Skeletal muscle tissue (tissue), 4 donors: ENCODE data around the gene PXDC1. TPM values are rescaled to one million over a fixed set of nuclear protein-coding genes. Genes with fewer than 3 reads are reported as not detected.

Experiments used
- H3K27ac ChIP-seq: one replicate; pipeline ENCODE4 v1.7.0; 2013; ENCODE audit warnings: mild to moderate bottlenecking, low read depth, low read length, inconsistent platforms
- H3K27me3 ChIP-seq, 3 donors: one replicate each; pipeline ENCODE4 v1.7.0; 2013; ENCODE audit warnings: low read length in 3 of 3; ENCODE audit not compliant: control insufficient read depth in 3 of 3, insufficient read depth in 3 of 3
- H3K36me3 ChIP-seq, 3 donors: one replicate each; pipeline ENCODE4 v1.7.0; 2013; ENCODE audit warnings: low read length in 3 of 3; ENCODE audit not compliant: control insufficient read depth in 3 of 3, insufficient read depth in 3 of 3
- H3K4me1 ChIP-seq, 3 donors: one replicate each; pipeline ENCODE4 v1.7.0; 2013; ENCODE audit warnings: low read length in 3 of 3, mild to moderate bottlenecking in 3 of 3; ENCODE audit not compliant: control insufficient read depth in 3 of 3, insufficient read depth in 3 of 3
- H3K4me3 ChIP-seq, 3 donors: one replicate each; pipeline ENCODE4 v1.7.0; 2013; ENCODE audit warnings: low read length in 3 of 3
- H3K9ac ChIP-seq, 3 donors: one replicate each; pipeline ENCODE4 v1.7.0; 2013; ENCODE audit warnings: low read length in 3 of 3, mild to moderate bottlenecking in 3 of 3, moderate library complexity in 2 of 3, low read depth in 1 of 3
- H3K9me3 ChIP-seq, 3 donors: one replicate each; pipeline ENCODE4 v1.7.0; 2013; ENCODE audit warnings: low read length in 3 of 3; ENCODE audit not compliant: control insufficient read depth in 3 of 3
- total RNA-seq: library from RNA; depleted of rRNA; stranded (reverse); fragments of >200 nt; gene quantifications from one replicate; pipeline ENCODE4 v1.2.3, GENCODE V29; 2014
- donor health status: Osteomylitis.

PXDC1 gene
- total RNA-seq, 1 donor from 2014 or later, result 14.1 TPM

DNA sequence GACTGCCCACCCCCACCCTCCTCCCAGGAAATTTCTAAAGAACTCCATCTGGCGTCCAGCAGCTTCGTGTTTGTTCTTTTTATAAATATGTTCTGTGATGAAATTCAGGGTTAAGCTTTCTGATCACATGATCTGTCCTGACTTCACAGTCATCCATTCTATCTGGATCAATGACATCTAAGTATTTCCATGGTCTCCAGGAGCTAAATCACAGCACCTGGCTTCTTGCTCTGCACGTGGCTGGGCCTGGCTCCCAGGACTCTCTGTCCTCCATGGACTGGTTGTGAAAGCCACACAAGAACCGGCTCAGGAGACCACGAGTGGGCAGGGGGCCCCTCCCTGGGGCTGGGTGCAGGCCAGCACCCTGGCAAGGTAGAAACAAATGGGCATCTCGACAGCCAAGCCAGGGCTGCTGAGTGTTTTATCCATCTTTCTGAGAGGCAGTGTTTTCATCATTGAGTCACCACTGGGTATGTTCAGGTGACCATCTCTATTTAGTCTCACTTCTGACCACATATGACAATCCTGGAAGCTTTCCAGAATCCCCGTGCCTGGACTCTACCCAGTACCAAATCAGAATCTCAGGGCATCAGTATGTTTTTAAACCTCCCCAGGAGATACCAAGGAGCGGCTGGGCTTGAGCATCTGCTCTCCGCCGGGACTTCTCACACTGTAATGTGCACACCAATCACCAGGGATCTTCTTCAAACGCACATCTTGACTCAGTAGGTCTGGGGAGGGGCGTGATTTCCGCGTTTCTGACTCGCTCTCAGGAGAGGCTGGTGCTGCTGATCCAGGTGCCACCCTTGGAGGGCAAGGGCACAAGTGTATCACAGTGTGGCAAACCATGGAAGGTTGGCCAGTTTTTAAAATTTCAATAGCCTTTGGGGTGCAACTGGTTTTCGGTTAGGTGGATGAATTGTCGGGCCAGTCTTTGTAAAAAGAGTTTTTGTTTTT is 31.6 kb upstream of the PXDC1 start:
- Histone ChIP-seq H3K9ac (no peak overlapping the region), H3K4me1 (peaks cover 0 to 6% (median 0%) of the 10 kb centered on the region in 3 donors), H3K27me3 (no peaks in the 10 kb centered on the region), H3K27ac (no peak overlapping the region), H3K9me3 (no peaks in the 10 kb centered on the region), H3K36me3 (no peaks in the 10 kb centered on the region), H3K4me3 (no peak overlapping the region)

DNA sequence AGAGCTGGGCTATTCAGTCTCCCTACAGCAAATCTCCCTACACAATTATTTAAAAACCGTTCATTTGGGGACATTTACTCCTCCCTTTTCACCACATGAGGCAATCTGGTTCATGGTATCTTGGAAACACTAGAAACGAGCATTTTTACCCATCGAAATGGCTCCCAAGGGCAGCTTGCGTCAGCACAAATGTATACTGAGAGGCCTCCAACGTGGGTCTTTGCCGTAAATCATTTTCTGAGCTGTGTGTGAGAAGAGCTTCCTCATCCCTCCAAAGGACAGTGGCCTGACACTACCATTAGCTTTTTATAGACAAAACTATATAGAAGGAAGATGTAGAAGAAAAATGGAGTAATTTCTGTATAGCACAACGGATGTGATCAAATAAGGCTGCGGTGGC is 30.0 kb upstream of the PXDC1 start:
- Histone ChIP-seq H3K4me1 (peaks cover 0 to 6% (median 0%) of the 10 kb centered on the region in 3 donors), H3K9me3 (no peaks in the 10 kb centered on the region), H3K9ac (no peak overlapping the region), H3K4me3 (no peak overlapping the region), H3K27ac (no peak overlapping the region), H3K36me3 (no peaks in the 10 kb centered on the region), H3K27me3 (no peaks in the 10 kb centered on the region)

- Histone ChIP-seq H3K36me3 (no peaks in the 10 kb centered on the region), H3K9me3 (no peaks in the 10 kb centered on the region), H3K9ac (no peak overlapping the region), H3K27me3 (no peaks in the 10 kb centered on the region), H3K4me1 (peaks cover 0 to 6% (median 0%) of the 10 kb centered on the region in 3 donors), H3K4me3 (no peak overlapping the region), H3K27ac (no peak overlapping the region)
These were observed 28.0 kb upstream of the PXDC1 start for GRCh38 chr6:3779574-3779849.

DNA sequence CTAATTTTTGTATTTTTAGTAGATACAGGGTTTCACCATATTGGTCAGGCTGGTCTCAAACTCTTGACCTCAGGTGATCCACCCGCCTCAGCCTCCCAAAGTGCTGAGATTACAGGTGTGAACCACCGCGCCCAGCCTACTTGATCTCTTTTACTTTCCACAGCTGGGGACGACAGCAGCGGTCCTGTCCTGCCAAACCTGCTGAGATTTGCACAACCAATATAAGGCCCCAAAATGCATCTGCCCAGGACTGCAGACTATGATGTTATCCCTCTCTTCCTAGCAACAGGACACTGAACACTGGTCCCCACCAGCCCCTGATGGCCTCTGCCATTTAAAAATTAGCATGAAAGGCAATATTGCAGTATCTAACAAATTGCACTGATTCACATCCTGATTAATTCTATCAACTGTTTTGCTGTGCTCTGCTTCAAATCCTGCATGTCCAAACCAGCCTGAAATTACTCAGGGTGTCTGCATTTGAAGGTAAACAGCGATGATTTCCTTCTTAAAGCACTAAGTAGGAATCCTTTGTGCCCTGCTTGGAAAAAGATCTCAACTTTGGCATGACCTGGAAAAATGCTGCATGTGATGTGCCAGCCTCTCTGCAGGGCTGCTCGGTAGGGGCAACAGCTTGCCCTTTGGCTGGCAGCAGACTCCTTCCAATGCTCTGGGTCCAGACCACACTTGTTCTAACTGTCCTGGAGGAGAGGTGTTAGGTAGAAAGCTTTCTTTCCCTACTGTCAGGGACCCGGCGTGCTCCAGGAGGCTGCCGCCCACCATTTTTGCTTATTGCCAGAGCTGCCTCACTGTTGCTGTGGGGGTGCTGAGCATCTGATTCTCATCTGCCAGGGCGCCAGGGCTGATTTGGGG is 27.4 kb upstream of the PXDC1 start:
- H3K4me1 ChIP-seq, result peaks cover 0 to 6% (median under 1%) of the 10 kb centered on the region in 3 donors
- no peaks in the 10 kb centered on the region for H3K36me3 ChIP-seq
- no peaks in the 10 kb centered on the region for H3K27me3 ChIP-seq
- H3K9me3 ChIP-seq, result no peaks in the 10 kb centered on the region
- no peak overlapping the region for H3K9ac ChIP-seq
- H3K4me3 ChIP-seq, result no peak overlapping the region
- H3K27ac ChIP-seq, result no peak overlapping the region

GRCh38 chr6:3777730-3778461 is 26.4 kb upstream of the PXDC1 start:
- no peak overlapping the region for H3K27ac ChIP-seq
- peaks cover 0 to 4% (median 1%) of the 10 kb centered on the region in 3 donors for H3K4me1 ChIP-seq
- no peaks in the 10 kb centered on the region for H3K36me3 ChIP-seq
- no peaks in the 10 kb centered on the region for H3K27me3 ChIP-seq
- no peak overlapping the region for H3K9ac ChIP-seq
- no peaks in the 10 kb centered on the region for H3K9me3 ChIP-seq
- no peak overlapping the region for H3K4me3 ChIP-seq

- Histone ChIP-seq H3K4me1 (peaks cover 0 to 4% (median 0%) of the 10 kb centered on the region in 3 donors), H3K27ac (no peak overlapping the region), H3K9ac (no peak overlapping the region), H3K4me3 (no peak overlapping the region), H3K36me3 (no peaks in the 10 kb centered on the region), H3K27me3 (no peaks in the 10 kb centered on the region), H3K9me3 (no peaks in the 10 kb centered on the region)
These were observed 25.5 kb upstream of the PXDC1 start for GRCh38 chr6:3776881-3777507.

GRCh38 chr6:3775847-3776246 is 24.3 kb upstream of the PXDC1 start:
- Histone ChIP-seq H3K4me3 (no peak overlapping the region), H3K27me3 (no peaks in the 10 kb centered on the region), H3K9me3 (no peaks in the 10 kb centered on the region), H3K4me1 (peaks cover 0 to 4% (median 0%) of the 10 kb centered on the region in 3 donors), H3K9ac (no peak overlapping the region), H3K36me3 (no peaks in the 10 kb centered on the region), H3K27ac (no peak overlapping the region)

GRCh38 chr6:3775386-3775785 is 23.9 kb upstream of the PXDC1 start:
- Histone ChIP-seq H3K27ac (no peak overlapping the region), H3K27me3 (no peaks in the 10 kb centered on the region), H3K9me3 (no peaks in the 10 kb centered on the region), H3K36me3 (no peaks in the 10 kb centered on the region), H3K4me3 (no peak overlapping the region), H3K9ac (no peak overlapping the region), H3K4me1 (peaks cover 0 to 4% (median 0%) of the 10 kb centered on the region in 3 donors)

DNA sequence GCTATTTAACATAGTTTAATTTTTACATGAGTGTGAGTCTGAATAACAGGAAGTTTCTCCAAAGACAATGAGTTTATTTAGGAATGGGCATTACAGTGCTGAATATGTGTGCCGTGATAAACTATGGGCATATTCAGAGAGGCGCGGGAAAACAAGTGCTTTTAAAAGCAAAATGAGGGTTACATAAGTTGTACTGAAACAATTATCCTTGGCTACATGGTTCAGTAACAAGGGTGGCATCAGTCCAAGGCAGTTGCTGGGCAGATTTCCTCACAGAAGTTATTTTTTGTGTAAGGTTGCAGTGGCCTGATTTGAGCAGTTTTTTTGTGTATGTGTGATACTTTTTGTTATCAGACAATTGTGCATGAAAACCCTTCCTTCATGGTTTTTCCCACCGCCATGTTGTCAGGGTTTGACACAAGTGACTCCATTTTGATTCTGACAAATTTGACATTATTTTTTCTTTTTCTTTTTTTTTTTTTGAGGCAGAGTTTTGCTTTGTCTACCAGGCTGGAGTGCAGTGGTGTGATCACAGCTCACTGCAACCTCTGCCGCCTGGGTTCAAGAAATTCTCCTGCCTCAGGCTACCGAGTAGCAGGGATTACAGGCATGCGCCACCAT is 22.3 kb upstream of the PXDC1 start:
- peaks cover 0 to 4% (median 0%) of the 10 kb centered on the region in 3 donors for H3K4me1 ChIP-seq
- no peak overlapping the region for H3K9ac ChIP-seq
- no peaks in the 10 kb centered on the region for H3K9me3 ChIP-seq
- H3K4me3 ChIP-seq, result no peak overlapping the region
- H3K27me3 ChIP-seq, result no peaks in the 10 kb centered on the region
- no peaks in the 10 kb centered on the region for H3K36me3 ChIP-seq
- no peak overlapping the region for H3K27ac ChIP-seq
